ENCODE results near the gene GKAP1. TPM values are rescaled to one million over a fixed set of nuclear protein-coding genes. Genes with fewer than 3 reads are reported as not detected.

Gene GKAP1
- total RNA-seq, 2 experiments from 2014 or later, result 4.2 to 4.6 TPM

- peaks cover 71% of the 10 kb centered on the region for H3K4me1 Mint-ChIP-seq (ENCODE audit: low read depth)
- intact Hi-C loops (cut with micrococcal nuclease), result loop anchor here (1.0 kb wide), 1 partner anchor 10 kb away; no protein-coding TSS in a partner anchor
- ChIA-PET CTCF (interaction anchor here (1.1 kb wide), 1 partner anchor 79 kb away, joined by 3 read pairs; no protein-coding TSS in a partner anchor), POLR2A (interaction anchor here (1.7 to 1.8 kb wide), 2 partner anchors 8 to 11 kb away, joined by 6 to 10 read pairs; partner anchors contain the start of gene UBQLN1)
- H3K9me3 Mint-ChIP-seq, result no peaks in the 10 kb centered on the region
- no peak overlapping the region for H3K4me3 Mint-ChIP-seq
- no peaks in the 10 kb centered on the region for H3K27me3 Mint-ChIP-seq
- peak overlapping the region; percentile 20 for H3K27ac Mint-ChIP-seq
- DNase-seq, result no peak
- H3K36me3 Mint-ChIP-seq, result peaks cover 6% of the 10 kb centered on the region
Measured at GRCh38 chr9:83699615-83700014, 118.0 kb downstream of the GKAP1 start.

GRCh38 chr9:83698976-83699585 is 118.5 kb downstream of the GKAP1 start:
- Mint-ChIP-seq H3K36me3 (peaks cover 7% of the 10 kb centered on the region), H3K27ac (peak overlapping the region; percentile 75), H3K27me3 (no peaks in the 10 kb centered on the region), H3K4me1 (ENCODE audit: low read depth) (peaks cover 73% of the 10 kb centered on the region), H3K4me3 (no peak overlapping the region), H3K9me3 (no peaks in the 10 kb centered on the region)
- intact Hi-C loops (cut with micrococcal nuclease), result loop anchor here (1.0 kb wide), 1 partner anchor 10 kb away; no protein-coding TSS in a partner anchor
- DNase-seq, result peak; percentile 24
- CTCF ChIA-PET, result interaction anchor here (1.1 kb wide), 1 partner anchor 78 kb away, joined by 3 read pairs; no protein-coding TSS in a partner anchor
- POLR2A ChIA-PET, result interaction anchor here (1.8 kb wide), 1 partner anchor 9 kb away, joined by 10 read pairs; the partner anchor contains the start of gene UBQLN1

DNA sequence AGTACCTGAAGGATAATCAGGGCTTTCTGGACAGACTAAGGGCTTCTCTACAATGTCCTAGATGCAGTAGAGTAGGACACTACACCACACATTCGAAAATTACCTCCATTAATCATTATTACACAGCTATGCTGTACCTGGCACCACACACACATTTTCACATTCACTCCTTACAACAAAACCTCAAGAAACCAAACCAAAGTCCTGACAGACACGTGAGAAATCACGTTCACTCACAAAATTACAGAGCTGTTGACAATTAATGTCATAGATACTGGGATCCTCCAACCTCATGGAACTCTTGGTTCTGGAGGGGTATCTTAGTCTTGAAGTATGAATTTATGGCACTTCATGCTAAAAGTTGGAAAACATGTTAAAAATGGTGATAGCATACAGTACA is 126.1 kb downstream of the GKAP1 start:
- H3K9me3 Mint-ChIP-seq, result no peaks in the 10 kb centered on the region
- peaks cover 72% of the 10 kb centered on the region for H3K4me1 Mint-ChIP-seq (ENCODE audit: low read depth)
- intact Hi-C loops (cut with micrococcal nuclease), result no loop called here
- no peaks in the 10 kb centered on the region for H3K27me3 Mint-ChIP-seq
- ChIA-PET POLR2A (interaction anchor here (0.9 to 1.0 kb wide), 2 partner anchors 15 to 16 kb away, joined by 3 read pairs; partner anchors contain the start of gene UBQLN1), CTCF (interaction anchor here (3.4 kb wide), 1 partner anchor 16 kb away, joined by 12 read pairs; the partner anchor contains the start of gene UBQLN1)
- no peak overlapping the region for H3K4me3 Mint-ChIP-seq
- no peak for DNase-seq
- H3K36me3 Mint-ChIP-seq, result peaks cover 4% of the 10 kb centered on the region
- H3K27ac Mint-ChIP-seq, result no peak overlapping the region

Other genes with a start within 250 kb of the GKAP1 start
- 1 to 10 TPM; 4.4 to 5.0 TPM for gene IDNK, start 194.6 kb downstream of the GKAP1 start, total RNA-seq
- 100 to 1,000 TPM in 1 of 2 experiments, 10 to 100 TPM in 1; 88.8 to 101 TPM for gene UBQLN1, start 109.8 kb downstream of the GKAP1 start, total RNA-seq
- 1 to 10 TPM; 2.6 to 3.0 TPM for gene KIF27, start 103.7 kb upstream of the GKAP1 start, total RNA-seq
- gene HNRNPK, start 162.4 kb upstream of the GKAP1 start, total RNA-seq, result 100 to 1,000 TPM; 694 to 716 TPM
- 10 to 100 TPM; 20.3 to 22.6 TPM for gene RMI1, start 163.0 kb upstream of the GKAP1 start, total RNA-seq